ENCODE results near the gene REXO1.

GRCh38 chr19:1814391-1814790 lies 33.9 kb downstream of the REXO1 start:
- TF ChIP-seq, protein P1, sequence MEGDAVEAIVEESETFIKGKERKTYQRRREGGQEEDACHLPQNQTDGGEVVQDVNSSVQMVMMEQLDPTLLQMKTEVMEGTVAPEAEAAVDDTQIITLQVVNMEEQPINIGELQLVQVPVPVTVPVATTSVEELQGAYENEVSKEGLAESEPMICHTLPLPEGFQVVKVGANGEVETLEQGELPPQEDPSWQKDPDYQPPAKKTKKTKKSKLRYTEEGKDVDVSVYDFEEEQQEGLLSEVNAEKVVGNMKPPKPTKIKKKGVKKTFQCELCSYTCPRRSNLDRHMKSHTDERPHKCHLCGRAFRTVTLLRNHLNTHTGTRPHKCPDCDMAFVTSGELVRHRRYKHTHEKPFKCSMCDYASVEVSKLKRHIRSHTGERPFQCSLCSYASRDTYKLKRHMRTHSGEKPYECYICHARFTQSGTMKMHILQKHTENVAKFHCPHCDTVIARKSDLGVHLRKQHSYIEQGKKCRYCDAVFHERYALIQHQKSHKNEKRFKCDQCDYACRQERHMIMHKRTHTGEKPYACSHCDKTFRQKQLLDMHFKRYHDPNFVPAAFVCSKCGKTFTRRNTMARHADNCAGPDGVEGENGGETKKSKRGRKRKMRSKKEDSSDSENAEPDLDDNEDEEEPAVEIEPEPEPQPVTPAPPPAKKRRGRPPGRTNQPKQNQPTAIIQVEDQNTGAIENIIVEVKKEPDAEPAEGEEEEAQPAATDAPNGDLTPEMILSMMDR (IDR thresholded peaks at IDR 0.05): no peak
- TF ChIP-seq MYC (IDR thresholded peaks at IDR 0.05; ENCODE audit: borderline replicate concordance, low read length) (no peak), CEBPB (IDR thresholded peaks at IDR 0.05) (no peak), FOSB (CRISPR knock-in tag; IDR thresholded peaks at IDR 0.05) (no peak), HDAC2 (IDR thresholded peaks at IDR 0.05) (no peak), ESRRA (IDR thresholded peaks at IDR 0.05; ENCODE audit: borderline replicate concordance, low read length) (no peak)

Measured in A549 (cell line).